Panc1 (cell line): ENCODE measurements around the gene HSD17B2. TPM values are rescaled to one million over a fixed set of nuclear protein-coding genes. Genes with fewer than 3 reads are reported as not detected.

ENCODE experiments used
- ATAC-seq: fragments of 200-7000 bp; cut with Tn5 transposase; 2 replicates; pipeline ENCODE4 v1.9.1; 2020; ENCODE audit warnings: mild to moderate bottlenecking, moderate library complexity
- BruUV-seq: library from RNA; stranded (reverse); fragments of 400-500 nt; replicated peaks from 2 replicates; lab custom pipeline; 2021; lab: Mats Ljungman, UMichigan
- CTCF ChIA-PET: fragments of 300-600 bp; sonication (Branson Sonifier 250); formaldehyde crosslinking; loops from one replicate; lab custom pipeline; 2022; ENCODE audit warnings: antibody characterized with exemption; lab: Charles Lee
- POLR2A ChIA-PET: fragments of 300-600 bp; sonication (Branson Sonifier 250); formaldehyde crosslinking; loops from one replicate; lab custom pipeline; 2022; ENCODE audit warnings: antibody characterized with exemption; lab: Charles Lee
- DNase-seq: peaks from one replicate; pipeline ENCODE4 v3.0.0-alpha.2; 2010; ENCODE audit warnings: low read depth, low spot score
- H3K27ac ChIP-seq: 2 replicates; pipeline ENCODE4 v1.5.1; 2011; ENCODE audit warnings: mild to moderate bottlenecking, low read length, inconsistent platforms
- H3K27me3 ChIP-seq: fragments of 200-500 bp; sonication (Bioruptor generic); 2 replicates; pipeline ENCODE4 v1.6.0; 2014; ENCODE audit warnings: low read length, inconsistent platforms; ENCODE audit not compliant: control insufficient read depth, insufficient read depth
- H3K36me3 ChIP-seq: fragments of 200-500 bp; sonication (Bioruptor generic); 2 replicates; pipeline ENCODE4 v1.5.1; 2014; ENCODE audit warnings: inconsistent platforms, mild to moderate bottlenecking, low read length, moderate library complexity; ENCODE audit not compliant: control insufficient read depth, insufficient read depth
- H3K4me1 ChIP-seq: 2 replicates; pipeline ENCODE4 v1.5.1; 2011; ENCODE audit warnings: inconsistent platforms, mild to moderate bottlenecking, low read length, moderate library complexity; ENCODE audit not compliant: control insufficient read depth, insufficient read depth
- H3K4me3 ChIP-seq, 2 experiments: 2 replicates each; pipeline ENCODE4 v1.5.1; 2011 to 2012; ENCODE audit warnings: low read depth in 2 of 2, low read length in 2 of 2, mild to moderate bottlenecking in 2 of 2, inconsistent platforms in 1 of 2, moderate library complexity in 1 of 2
- H3K9me3 ChIP-seq: fragments of 200-500 bp; sonication (Bioruptor generic); 2 replicates; pipeline ENCODE4 v1.5.1; 2014; ENCODE audit warnings: low read depth, mild to moderate bottlenecking, inconsistent platforms, low read length, moderate library complexity; ENCODE audit not compliant: control insufficient read depth, insufficient read depth
- CTCF ChIP-seq: fragments of 450-650 bp; IDR thresholded peaks from 2 replicates; pipeline ENCODE4 v1.5.1; 2017; ENCODE audit warnings: mild to moderate bottlenecking
- POLR2AphosphoS5 ChIP-seq: IDR thresholded peaks from 2 replicates; pipeline ENCODE4 v1.6.1; 2012; ENCODE audit warnings: mild to moderate bottlenecking, low read depth, low read length, moderate library complexity
- SIN3A ChIP-seq: IDR thresholded peaks from 2 replicates; pipeline ENCODE4 v1.6.1; 2012; ENCODE audit warnings: low read depth, mild to moderate bottlenecking, low read length, moderate library complexity, borderline replicate concordance; ENCODE audit not compliant: insufficient read depth
- TCF7L2 ChIP-seq: IDR thresholded peaks from 2 replicates; pipeline ENCODE4 v1.6.1; 2011; ENCODE audit warnings: mild to moderate bottlenecking, low read depth, low read length, inconsistent platforms
- in situ Hi-C: cut with HindIII; loops from 2 replicates; pipeline ENCODE4 v1.10.0; 2016; ENCODE audit warnings: low sequenced_read_pairs, low pct_unique_long_range_greater_than_20kb
- intact Hi-C: fragments of 100-400 bp; cut with micrococcal nuclease; formaldehyde crosslinking; loops from one replicate; pipeline ENCODE4 v1.10.0; 2022; ENCODE audit not compliant: unreplicated experiment
- total RNA-seq: library from RNA; stranded (reverse); gene quantifications from one replicate; pipeline ENCODE4 v1.2.1, GENCODE V29; 2021; ENCODE audit not compliant: unreplicated experiment
- TF ChIP-seq, protein P1 (sequence below), 2 experiments: IDR thresholded peaks; 2 replicates each; pipeline ENCODE4 v1.6.1; 2011 to 2012; ENCODE audit warnings: low read depth in 2 of 2, control low read depth in 1 of 2, low read length in 1 of 2, mild to moderate bottlenecking in 1 of 2, moderate library complexity in 1 of 2; ENCODE audit not compliant: insufficient read depth in 1 of 2

HSD17B2 gene
- total RNA-seq, 1 experiment from 2014 or later = 0.41 TPM

DNA sequence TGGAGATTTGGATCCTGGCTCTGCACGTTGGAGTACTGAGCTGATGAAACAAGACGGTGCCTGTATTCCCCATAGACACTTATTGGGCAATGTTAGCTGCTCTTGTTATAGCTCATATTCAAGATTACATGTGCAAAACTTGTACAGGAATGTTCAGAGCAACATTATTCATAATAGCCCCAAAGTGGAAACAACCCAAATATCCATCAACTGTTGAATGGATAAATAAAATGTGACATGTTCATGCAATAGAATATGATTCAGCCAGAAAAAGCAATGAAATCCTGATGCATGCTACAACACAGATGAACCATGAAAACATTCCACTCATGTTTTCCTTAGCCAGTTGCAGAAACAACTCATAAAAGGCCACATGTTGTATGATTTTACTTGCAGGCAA, 18.1 kb upstream of the HSD17B2 start:
- DNase-seq (no peak), ATAC-seq (no peak)
- in situ Hi-C loops (no loop called here), intact Hi-C loops (no loop called here)
- H3K27ac ChIP-seq = no peak overlapping the region
- H3K27me3 ChIP-seq = peaks cover 4% of the 10 kb centered on the region
- POLR2A ChIA-PET = no interaction called here
- no peaks in the 10 kb centered on the region for H3K9me3 ChIP-seq
- H3K4me3 ChIP-seq = no peak overlapping the region
- TF ChIP-seq, protein P1, sequence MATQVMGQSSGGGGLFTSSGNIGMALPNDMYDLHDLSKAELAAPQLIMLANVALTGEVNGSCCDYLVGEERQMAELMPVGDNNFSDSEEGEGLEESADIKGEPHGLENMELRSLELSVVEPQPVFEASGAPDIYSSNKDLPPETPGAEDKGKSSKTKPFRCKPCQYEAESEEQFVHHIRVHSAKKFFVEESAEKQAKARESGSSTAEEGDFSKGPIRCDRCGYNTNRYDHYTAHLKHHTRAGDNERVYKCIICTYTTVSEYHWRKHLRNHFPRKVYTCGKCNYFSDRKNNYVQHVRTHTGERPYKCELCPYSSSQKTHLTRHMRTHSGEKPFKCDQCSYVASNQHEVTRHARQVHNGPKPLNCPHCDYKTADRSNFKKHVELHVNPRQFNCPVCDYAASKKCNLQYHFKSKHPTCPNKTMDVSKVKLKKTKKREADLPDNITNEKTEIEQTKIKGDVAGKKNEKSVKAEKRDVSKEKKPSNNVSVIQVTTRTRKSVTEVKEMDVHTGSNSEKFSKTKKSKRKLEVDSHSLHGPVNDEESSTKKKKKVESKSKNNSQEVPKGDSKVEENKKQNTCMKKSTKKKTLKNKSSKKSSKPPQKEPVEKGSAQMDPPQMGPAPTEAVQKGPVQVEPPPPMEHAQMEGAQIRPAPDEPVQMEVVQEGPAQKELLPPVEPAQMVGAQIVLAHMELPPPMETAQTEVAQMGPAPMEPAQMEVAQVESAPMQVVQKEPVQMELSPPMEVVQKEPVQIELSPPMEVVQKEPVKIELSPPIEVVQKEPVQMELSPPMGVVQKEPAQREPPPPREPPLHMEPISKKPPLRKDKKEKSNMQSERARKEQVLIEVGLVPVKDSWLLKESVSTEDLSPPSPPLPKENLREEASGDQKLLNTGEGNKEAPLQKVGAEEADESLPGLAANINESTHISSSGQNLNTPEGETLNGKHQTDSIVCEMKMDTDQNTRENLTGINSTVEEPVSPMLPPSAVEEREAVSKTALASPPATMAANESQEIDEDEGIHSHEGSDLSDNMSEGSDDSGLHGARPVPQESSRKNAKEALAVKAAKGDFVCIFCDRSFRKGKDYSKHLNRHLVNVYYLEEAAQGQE (IDR thresholded peaks at IDR 0.05; ENCODE audit: insufficient read depth in 1 of 2, low read depth in 2 of 2, low read length in 1 of 2) = no peak
- TF ChIP-seq SIN3A (no peak), TCF7L2 (no peak)
- CTCF ChIA-PET = no interaction called here
- H3K4me1 ChIP-seq = no peaks in the 10 kb centered on the region
- BruUV-seq = no TSS peak
- H3K36me3 ChIP-seq = no peaks in the 10 kb centered on the region

DNA sequence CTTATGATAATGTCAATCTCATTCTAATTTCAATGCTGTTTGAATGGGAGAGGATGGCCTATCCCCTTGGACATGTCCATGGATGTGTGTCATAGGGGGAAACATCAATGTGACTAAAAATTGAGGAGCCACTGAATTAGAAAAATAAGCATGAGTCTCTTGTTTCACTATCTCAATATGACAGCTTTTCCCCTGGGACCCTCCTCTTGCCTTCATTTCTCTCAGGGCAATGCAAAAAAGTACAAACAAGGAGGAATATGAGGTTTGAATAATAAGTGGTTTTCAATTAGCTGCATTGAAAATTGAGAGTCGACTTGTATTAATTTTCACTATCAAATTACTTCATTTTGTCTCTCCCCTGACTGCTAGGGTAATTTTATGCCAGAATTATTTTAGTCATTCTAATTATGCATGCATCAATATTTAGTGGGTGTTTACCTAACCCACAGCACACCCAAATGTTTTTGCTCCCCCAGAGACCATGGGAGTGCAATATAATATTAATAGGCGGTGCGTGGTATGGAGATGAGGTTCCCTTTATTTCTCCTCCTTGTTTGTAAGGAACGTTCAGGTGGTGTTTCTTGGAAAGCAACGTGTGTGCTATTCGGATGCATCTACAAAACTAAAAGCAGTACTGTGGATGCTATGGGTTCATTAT, 17.0 kb upstream of the HSD17B2 start:
- H3K27me3 ChIP-seq = peaks cover 4% of the 10 kb centered on the region; the same call in 1 of the 2 replicates
- in situ Hi-C loops = no loop called here
- ChIA-PET POLR2A (no interaction called here), CTCF (no interaction called here)
- no peaks in the 10 kb centered on the region for H3K36me3 ChIP-seq
- intact Hi-C loops = no loop called here
- H3K4me3 ChIP-seq = no peak overlapping the region
- no peak overlapping the region for H3K27ac ChIP-seq
- H3K9me3 ChIP-seq = no peaks in the 10 kb centered on the region
- ATAC-seq (no peak), DNase-seq (no peak)
- no peaks in the 10 kb centered on the region for H3K4me1 ChIP-seq
- BruUV-seq = no TSS peak
- TF ChIP-seq SIN3A = no peak
- TF ChIP-seq CTCF = no peak
- no peak for TF ChIP-seq POLR2AphosphoS5
- TF ChIP-seq TCF7L2 = no peak
- TF ChIP-seq, protein P1 (IDR thresholded peaks at IDR 0.05; ENCODE audit: insufficient read depth in 1 of 2, low read depth in 2 of 2, low read length in 1 of 2) = no peak
